GM12801 (cell line): Measurements from ENCODE around the gene MRPS25.

Experiments
- TF ChIP-seq, protein P1 (sequence below): IDR thresholded peaks from one replicate; pipeline ENCODE4 v1.5.1; 2011; ENCODE audit warnings: control low read depth; ENCODE audit not compliant: insufficient read length; ENCODE audit errors: extremely low read depth

The MRPS25 gene

GRCh38 chr3:15081960-15082664, 17.0 kb upstream of the MRPS25 start:
- TF ChIP-seq, protein P1, sequence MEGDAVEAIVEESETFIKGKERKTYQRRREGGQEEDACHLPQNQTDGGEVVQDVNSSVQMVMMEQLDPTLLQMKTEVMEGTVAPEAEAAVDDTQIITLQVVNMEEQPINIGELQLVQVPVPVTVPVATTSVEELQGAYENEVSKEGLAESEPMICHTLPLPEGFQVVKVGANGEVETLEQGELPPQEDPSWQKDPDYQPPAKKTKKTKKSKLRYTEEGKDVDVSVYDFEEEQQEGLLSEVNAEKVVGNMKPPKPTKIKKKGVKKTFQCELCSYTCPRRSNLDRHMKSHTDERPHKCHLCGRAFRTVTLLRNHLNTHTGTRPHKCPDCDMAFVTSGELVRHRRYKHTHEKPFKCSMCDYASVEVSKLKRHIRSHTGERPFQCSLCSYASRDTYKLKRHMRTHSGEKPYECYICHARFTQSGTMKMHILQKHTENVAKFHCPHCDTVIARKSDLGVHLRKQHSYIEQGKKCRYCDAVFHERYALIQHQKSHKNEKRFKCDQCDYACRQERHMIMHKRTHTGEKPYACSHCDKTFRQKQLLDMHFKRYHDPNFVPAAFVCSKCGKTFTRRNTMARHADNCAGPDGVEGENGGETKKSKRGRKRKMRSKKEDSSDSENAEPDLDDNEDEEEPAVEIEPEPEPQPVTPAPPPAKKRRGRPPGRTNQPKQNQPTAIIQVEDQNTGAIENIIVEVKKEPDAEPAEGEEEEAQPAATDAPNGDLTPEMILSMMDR, result no peak

DNA sequence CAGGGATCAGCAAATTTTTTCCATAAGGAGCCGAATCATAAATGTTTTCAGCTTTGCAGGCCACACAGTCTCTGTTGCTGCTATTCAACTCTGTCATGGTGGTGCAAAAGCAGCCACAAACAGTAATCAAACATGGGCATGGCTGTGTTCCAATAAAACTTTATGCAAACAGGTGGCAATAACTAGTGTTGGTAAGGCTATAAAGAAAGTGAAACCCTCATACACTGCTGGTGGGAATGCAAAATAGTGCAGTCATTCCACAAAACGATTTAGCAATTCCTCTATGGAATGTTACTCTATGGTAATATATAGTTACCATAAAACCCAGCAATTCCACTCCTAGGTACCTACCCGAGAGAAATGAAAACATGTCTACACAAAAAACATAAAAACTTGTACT, 14.0 kb upstream of the MRPS25 start:
- TF ChIP-seq, protein P1, result no peak

GRCh38 chr3:15074500-15074899, 9.4 kb upstream of the MRPS25 start:
- TF ChIP-seq, protein P1, result no peak

DNA sequence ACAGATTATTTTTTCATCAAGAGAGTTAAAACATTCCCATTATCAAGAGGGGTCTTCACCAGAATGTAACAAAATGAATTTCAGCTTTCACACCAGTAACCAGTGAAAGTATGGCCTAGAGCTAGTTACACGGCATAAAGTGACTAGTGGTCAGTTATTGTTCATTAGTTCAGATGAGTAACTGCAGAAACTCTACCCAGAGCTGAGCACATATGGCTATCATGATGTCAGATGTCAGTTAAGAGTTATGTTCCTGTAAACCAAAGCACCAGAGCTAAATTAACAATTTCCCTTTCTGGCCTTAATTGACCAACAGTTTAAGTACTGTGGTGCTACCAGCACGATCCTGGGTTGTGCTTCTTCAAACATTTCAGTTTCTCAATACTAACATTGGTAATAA, 6.6 kb upstream of the MRPS25 start:
- TF ChIP-seq, protein P1, result no peak

- TF ChIP-seq, protein P1, result no peak
Measured at GRCh38 chr3:15069441-15069840, 4.3 kb upstream of the MRPS25 start.

DNA sequence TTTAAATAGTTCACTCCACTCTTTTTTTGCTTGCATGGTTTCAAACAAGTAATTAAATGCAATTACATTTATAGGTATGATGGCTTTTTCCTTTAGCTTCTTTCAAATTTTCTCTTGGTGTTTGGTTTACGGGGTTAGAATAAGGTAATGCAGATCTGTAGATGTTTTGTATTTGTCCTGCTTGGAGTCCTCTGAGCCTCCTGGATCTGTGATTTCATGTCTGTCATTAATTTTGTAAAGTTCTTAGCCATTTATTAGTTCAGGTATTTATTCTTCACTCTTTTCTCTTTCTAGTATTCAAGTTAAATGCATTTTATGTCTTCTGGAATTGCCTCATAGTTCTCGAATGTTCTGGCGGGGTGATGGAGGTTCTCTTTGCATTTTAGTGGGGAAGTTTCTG, 1.4 kb upstream of the MRPS25 start:
- TF ChIP-seq, protein P1, result no peak

DNA sequence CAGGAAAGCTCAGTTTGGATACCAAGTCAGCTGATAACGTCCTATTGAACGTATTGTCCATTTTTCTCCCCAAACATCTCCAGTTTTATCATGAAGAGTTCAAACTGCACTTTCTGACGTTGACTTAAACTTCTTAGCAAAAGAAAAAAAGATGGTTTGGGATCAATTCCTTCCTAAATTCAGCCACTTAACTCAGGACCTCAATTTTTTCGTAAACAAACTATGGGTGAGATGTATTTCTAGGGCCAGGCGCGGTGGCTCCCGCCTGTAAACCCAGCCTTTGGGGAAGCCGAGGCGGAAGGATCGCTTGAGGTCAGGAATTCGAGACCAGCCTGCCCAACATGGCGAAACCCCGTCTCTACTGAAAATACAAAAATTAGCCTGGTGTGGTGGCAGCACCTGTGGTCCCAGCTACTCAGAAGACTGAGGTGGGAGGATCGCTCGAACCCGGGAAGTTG, 464 bp upstream of the MRPS25 start:
- TF ChIP-seq, protein P1, result no peak
